Nephron progenitor cell (in vitro differentiated cells): ENCODE measurements around the gene PTMS.

Experiments
- DNase-seq: peaks from one replicate; pipeline ENCODE4 v3.0.0; 2021
- H3K27ac Mint-ChIP-seq: 2 replicates; pipeline ENCODE4 v1.8.0; 2021; ENCODE audit warnings: mild to moderate bottlenecking, moderate library complexity, mixed read lengths
- H3K27me3 Mint-ChIP-seq: 2 replicates; pipeline ENCODE4 v1.8.0; 2021; ENCODE audit warnings: mild to moderate bottlenecking, low read depth, mixed read lengths; ENCODE audit not compliant: poor library complexity
- H3K36me3 Mint-ChIP-seq: 2 replicates; pipeline ENCODE4 v1.8.0; 2021; ENCODE audit warnings: low read depth, mixed read lengths
- H3K4me1 Mint-ChIP-seq: 2 replicates; pipeline ENCODE4 v1.8.0; 2021; ENCODE audit warnings: mixed read lengths
- H3K4me3 Mint-ChIP-seq: 2 replicates; pipeline ENCODE4 v1.8.0; 2021; ENCODE audit warnings: mild to moderate bottlenecking, moderate library complexity, mixed read lengths
- H3K9me3 Mint-ChIP-seq: 2 replicates; pipeline ENCODE4 v1.8.0; 2021; ENCODE audit warnings: mild to moderate bottlenecking, moderate library complexity, mixed read lengths
- TF ChIP-seq, protein P1 (sequence below): fragments of 200-600 bp; sonication (generic); IDR thresholded peaks from 2 replicates; pipeline ENCODE4 v1.5.0; 2021; ENCODE audit warnings: antibody characterized with exemption

Gene PTMS

DNA sequence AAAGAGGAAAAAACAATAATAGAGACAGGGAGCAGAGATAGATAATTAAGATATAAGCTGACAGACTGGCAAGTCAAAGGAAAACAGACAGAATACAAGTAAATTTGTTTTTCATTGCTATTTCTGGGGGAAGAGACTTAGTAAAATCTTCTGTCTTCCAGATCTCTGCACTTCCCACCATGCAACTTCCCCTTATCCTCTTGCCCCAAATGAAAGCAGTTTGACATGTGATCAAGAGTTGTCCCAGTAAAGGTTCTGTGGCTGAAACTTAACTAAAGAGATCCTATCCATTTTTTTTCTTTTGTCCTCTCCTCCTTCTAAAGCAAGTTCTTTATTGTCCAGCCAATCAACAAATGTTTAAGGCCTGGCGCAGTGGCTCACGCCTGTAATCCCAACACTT lies 11.8 kb upstream of the PTMS start:
- Mint-ChIP-seq H3K27me3 (peaks cover 14% of the 10 kb centered on the region), H3K36me3 (peaks cover 17% of the 10 kb centered on the region), H3K9me3 (no peaks in the 10 kb centered on the region), H3K27ac (peak overlapping the region; percentile 91), H3K4me3 (peak overlapping the region; percentile 13), H3K4me1 (peaks cover 68% of the 10 kb centered on the region)
- no peak for DNase-seq
- TF ChIP-seq, protein P1, sequence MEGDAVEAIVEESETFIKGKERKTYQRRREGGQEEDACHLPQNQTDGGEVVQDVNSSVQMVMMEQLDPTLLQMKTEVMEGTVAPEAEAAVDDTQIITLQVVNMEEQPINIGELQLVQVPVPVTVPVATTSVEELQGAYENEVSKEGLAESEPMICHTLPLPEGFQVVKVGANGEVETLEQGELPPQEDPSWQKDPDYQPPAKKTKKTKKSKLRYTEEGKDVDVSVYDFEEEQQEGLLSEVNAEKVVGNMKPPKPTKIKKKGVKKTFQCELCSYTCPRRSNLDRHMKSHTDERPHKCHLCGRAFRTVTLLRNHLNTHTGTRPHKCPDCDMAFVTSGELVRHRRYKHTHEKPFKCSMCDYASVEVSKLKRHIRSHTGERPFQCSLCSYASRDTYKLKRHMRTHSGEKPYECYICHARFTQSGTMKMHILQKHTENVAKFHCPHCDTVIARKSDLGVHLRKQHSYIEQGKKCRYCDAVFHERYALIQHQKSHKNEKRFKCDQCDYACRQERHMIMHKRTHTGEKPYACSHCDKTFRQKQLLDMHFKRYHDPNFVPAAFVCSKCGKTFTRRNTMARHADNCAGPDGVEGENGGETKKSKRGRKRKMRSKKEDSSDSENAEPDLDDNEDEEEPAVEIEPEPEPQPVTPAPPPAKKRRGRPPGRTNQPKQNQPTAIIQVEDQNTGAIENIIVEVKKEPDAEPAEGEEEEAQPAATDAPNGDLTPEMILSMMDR: no peak

DNA sequence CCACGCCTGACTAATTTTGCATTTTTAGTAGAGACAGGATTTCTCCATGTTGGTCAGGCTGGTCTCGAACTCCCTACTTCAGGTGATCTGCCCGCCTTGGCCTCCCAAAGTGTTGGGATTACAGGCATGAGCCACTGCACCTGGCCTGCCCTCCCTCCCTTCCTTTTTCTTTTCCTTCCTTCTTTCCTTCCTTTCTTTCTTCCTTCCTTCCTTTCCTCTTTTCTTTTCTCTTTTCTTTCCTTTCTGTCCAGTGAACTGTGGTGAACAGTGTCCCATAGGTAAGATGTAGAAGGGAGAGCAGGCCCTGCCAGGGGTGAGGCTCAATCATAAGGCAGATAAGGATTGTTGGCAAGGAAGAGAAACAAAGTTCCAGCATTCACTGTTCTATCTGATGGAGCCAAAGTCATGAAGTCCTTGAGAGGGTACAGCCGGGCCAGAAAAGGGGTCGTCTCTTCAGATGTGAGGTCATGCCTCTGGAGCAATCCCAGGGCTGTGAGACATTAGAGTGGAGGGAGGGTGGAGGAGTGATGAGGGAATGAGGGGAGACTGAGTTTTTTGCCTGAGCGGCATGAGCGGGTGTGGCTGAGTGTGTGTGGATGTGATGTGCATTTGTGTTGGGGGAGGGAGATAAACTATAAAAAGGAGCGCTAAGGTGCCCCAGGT lies 9.0 kb upstream of the PTMS start:
- DNase-seq: no peak
- H3K27me3 Mint-ChIP-seq: peaks cover 12% of the 10 kb centered on the region
- no peaks in the 10 kb centered on the region for H3K36me3 Mint-ChIP-seq
- TF ChIP-seq, protein P1: no peak
- no peak overlapping the region for H3K4me3 Mint-ChIP-seq
- peak overlapping the region; percentile 8 for H3K27ac Mint-ChIP-seq
- no peaks in the 10 kb centered on the region for H3K9me3 Mint-ChIP-seq
- peaks cover 73% of the 10 kb centered on the region for H3K4me1 Mint-ChIP-seq

DNA sequence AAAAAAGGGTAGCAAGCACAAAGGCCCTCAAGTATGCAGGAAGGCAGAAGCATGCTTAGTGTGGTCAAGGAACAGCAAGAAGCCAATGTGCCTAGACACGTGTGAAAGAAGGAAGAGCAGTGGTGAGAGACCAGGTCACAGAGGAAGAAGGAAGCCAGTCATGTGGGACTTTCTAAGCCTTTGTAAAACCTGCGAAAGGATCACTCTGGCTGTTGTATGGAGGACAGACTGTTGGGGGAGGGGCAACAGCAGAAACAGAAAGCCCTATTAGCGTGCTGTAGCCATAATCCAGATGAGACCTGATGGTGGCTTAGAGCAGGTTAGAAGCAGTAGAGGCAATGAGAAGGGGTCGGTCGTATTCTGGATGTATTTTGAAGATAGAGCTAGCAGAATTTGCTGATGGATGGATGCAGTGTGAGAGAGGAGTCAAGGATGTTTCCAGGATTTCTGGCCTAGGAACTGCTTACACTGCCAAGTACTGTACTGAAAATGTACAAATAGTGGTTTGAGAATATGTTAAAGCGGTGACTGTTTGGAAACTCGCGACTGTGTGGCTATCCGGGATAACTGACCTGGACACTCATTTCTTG lies 7.6 kb upstream of the PTMS start:
- TF ChIP-seq, protein P1: no peak
- peaks cover 81% of the 10 kb centered on the region for H3K4me1 Mint-ChIP-seq
- no peaks in the 10 kb centered on the region for H3K9me3 Mint-ChIP-seq
- H3K4me3 Mint-ChIP-seq: no peak overlapping the region
- DNase-seq: no peak
- H3K36me3 Mint-ChIP-seq: no peaks in the 10 kb centered on the region
- peaks cover 9% of the 10 kb centered on the region for H3K27me3 Mint-ChIP-seq
- H3K27ac Mint-ChIP-seq: peak overlapping the region; percentile 44

DNA sequence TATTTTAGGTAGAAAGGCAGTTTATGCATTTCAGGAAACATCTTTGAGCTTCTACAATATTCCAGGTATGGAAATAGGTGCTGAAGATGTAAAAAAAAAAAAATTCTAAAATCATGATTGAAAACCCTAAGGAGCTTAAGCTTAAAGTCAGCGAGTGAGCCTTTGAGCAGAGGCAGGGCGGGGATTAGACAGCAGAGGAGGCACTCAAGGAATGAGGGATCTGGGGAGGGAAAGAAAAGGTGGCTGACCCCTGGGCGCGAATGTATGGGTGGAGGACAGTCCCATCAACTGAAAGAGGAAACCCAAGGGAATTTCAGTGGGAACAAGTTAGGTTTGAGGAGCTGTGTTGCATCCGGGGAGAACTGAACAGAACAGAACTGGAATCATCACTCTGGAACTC lies 6.4 kb upstream of the PTMS start:
- DNase-seq: no peak
- Mint-ChIP-seq H3K9me3 (no peaks in the 10 kb centered on the region), H3K4me1 (peaks cover 81% of the 10 kb centered on the region), H3K4me3 (no peak overlapping the region), H3K27ac (peak overlapping the region; percentile 13), H3K27me3 (peaks cover 9% of the 10 kb centered on the region), H3K36me3 (no peaks in the 10 kb centered on the region)
- TF ChIP-seq, protein P1: no peak

DNA sequence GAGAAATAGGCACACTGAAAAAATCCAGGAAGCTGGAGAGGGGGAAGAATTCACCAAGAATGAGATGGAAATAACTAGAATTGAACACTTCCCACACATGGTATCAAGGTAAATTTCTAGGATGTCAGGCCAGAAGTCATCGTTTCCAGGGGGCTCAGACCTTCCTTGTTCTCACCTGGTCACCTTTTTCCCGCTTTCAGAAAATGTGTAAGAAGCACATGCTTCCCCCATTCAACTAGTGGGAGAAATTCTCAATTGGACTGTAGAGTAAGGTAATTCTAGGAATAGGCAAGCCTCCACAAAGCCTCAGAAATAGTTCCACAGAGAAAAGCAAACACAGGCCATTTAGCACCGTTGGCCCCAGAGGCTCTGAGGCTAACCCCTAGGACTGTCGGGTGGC lies 2.8 kb upstream of the PTMS start:
- Mint-ChIP-seq H3K9me3 (no peaks in the 10 kb centered on the region), H3K27ac (peak overlapping the region; percentile 99), H3K27me3 (peaks cover 2% of the 10 kb centered on the region), H3K36me3 (no peaks in the 10 kb centered on the region), H3K4me1 (peaks cover 76% of the 10 kb centered on the region), H3K4me3 (peak overlapping the region; percentile 82)
- no peak for DNase-seq
- TF ChIP-seq, protein P1: no peak
